Measurements from ENCODE around the gene DDX1.

DDX1 gene

DNA sequence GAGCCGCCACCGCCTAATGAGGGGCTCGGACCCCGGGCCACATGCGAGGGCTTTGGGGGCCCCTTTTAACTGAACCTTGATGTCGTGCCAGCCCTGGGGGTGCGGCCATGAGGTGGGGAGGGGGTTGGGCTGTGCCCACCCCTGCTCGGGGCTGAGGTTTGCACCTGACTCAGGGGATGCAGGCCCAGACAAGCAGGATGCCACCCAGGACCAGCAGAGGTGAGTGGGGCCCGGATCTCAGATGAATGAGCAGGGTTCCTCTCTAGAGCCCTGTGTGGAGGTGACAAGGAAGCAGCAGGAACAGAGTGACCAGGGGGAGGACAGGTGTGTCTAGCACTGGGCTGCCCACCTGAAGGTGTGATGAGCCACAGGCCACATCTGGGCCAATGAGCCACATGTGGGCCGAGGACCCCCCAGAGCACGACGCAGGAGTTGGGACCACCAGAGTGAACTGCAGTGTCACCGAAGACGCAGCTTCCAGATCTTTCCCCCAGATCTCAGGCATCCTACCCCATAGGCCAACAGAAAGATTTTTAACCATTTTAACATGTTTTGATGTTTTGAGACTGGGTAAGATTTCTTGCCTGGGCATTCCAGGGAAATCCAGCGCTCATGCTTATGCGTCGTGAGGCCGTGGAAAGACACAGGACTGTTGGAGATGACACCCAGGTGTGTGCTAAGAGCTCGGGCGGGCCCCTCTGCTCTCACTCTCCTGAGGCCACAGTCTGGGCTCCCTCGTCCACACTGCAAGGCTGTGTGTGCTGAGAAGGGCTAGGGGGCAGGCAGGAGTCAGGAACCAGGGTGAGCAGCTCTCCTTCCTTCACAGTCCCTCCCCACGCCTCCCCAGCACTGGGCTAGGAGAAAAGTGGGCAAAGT lies 73.6 kb downstream of the DDX1 start:
- no peak for DNase-seq

DNA sequence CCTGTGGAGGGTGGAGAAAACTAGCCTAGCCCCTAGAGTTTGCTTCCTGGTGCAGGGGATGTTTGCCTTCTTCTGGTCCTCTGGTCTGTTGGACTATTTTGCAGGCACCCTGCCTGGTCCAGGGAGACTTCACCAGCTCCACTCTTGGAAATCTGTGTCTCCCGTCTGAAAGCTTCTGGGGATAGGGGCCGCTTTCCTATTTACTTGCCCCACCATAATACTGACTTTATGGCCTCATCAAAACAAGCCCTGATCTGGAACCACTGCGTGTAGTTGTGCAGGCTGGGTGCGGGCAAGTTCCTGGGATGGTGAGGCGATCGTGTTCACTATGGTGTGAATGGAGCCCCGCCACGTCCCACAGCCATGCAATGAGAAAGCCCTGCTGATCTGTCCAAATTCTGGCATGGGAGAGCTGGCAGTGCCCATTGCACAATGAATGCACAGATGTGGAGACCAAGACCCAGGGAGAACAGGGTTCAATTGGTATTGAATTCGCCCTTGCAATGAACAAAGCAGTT lies 74.3 kb downstream of the DDX1 start:
- no peak for DNase-seq

DNA sequence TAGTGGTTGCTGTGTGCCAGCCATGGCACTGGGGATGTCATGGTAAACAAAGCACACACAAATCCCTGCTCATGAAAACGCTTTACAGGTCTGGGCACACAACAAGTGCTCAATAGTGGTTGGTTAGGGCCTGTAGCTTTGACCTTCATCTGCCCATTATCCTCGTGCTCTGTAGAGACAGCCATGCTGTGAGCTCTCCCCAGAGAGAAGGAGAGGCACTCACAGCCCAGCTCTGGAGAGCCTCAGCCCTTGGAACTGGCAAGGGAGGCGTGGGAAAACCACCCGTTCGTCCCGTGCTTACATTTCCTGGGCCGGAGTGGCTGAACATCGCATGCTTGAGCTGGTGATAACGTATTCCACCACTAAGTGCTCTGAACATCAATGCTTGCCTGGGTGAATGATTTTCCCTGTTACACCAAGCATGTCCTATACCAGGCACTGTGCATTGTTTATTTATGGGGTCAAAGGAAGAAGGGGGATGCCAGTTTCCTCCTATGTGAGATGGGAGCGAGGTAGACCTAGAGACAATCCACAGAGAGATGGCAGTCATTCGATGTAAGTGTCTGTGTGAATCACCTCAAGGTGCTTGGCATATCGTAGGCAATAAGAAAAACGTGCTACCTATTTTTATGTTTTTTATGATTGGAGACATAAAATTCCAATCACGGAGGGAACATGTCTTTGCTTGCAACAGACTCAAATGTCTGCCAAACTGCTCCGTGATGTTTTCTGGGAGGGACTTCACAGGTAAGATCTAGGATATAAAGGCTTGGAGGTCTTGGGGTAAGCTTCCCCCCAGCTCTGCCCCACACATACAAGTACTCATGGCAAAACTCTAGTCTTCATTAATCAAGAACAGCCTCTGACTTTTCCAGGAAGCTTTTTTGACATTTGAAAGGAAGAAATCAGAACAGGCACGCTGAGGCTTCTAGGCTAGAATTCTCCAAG lies 75.5 kb downstream of the DDX1 start:
- no peak for DNase-seq

DNA sequence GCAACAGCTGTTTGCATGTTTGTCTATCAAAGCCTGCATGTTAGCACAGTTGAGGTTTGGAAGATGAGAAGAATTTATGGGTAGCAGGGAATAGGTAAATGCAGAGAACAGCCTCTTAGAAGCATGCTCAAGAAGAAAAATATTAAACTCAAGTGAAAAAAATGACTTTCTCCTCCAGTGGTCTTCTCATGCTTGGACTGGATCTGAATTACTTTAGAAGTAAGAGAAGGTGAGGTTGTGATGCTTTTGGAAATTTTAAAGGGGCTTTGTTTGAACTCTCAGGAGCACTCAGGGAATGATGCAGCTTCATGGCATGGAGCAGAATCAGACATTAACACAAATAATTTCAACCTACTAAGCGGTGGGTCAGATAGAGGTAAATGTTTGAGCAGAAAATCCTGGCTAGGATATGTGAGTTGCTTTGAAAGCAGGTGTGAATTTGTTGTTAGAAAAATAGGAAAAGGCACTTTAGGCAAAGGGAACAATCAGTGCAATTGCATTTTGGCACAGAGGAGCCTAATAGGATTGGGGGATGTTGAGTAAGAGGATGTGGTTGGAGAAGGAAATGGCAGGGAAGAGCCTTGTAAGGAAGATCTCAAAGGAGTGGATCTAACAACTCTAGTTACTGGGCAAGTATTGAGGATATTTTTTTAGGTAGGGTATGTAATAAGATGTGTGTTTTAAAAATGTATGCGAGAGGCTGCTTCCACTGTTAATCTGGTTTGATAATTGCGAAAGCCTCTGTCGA lies 76.3 kb downstream of the DDX1 start:
- no peak for DNase-seq

DNA sequence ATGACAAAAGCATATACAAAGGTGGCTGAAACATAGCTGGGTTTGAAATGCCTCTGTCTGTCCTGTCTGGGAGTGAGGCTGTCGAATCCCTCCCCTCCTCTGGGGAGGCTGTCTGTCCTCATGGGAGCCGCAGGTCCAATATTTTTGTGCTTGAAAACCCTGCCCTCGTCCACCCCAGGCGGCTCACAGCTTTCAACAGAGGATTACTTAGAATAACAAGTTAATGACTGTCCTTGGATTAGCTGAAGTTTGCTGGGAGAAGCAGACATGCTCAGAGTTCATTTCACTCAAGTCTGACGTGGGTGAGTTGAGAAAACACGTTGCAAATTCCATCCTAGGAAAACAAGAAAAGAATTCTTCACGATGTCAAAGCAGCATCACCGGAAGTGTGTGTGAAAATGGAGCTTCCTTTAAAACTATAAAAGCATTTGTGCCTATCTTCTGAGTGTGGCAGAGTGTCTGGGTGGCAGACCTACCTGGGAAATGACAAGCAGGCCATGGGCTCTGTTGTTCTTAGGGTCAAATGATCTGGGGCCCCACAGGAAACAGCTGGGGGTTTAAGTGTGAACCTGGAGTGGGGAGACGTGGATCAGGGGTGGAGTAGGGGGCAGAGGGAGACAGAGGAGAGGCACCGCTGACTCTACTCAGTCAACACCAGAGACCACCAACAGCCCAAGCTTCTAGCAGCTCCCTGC lies 77.1 kb downstream of the DDX1 start:
- no peak for DNase-seq

DNA sequence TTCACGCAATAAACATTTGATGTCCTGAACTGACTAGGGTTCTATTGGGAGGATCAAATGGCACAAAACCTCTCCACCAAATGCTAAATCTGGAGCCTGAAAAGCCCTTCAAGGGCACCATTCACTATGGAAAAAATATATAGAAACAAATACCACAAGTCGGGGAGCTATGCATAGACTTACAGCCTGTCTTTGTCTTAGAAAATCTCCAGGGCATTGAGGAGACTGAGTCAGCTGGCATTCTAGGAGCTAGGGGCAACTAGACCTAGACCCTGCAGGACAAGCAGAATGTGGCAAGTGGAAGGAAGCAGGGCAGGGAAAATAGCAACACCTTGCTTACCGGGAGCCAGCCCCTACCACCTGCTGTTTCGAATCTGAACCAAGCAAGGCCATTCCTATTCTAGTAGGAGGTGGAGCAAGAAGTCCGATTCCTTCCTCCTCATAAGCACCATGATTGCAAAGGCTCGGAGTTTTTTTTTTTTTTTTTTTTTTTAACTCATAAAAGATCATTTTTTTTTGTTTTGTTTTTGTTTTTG lies 77.8 kb downstream of the DDX1 start:
- DNase-seq = no peak

DNA sequence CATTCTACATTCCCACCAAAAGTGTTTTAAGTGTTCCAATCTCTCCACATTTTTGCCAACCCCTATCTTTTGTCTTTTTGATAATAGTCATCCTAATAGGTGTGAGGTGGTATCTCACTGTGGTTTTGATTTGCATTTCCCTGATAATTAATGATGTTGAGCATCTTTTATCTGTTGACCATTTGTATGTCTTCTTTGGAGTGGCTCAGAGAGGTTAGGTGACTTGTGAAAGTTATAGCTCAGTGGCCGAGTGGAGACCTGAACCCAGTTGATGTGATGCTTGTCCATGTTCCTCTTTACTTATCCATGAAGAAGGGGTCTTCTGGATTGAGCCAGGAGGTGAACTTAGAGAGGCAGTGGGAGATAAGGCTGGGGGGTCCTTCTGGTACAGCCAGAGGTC lies 78.8 kb downstream of the DDX1 start:
- DNase-seq = no peak

DNA sequence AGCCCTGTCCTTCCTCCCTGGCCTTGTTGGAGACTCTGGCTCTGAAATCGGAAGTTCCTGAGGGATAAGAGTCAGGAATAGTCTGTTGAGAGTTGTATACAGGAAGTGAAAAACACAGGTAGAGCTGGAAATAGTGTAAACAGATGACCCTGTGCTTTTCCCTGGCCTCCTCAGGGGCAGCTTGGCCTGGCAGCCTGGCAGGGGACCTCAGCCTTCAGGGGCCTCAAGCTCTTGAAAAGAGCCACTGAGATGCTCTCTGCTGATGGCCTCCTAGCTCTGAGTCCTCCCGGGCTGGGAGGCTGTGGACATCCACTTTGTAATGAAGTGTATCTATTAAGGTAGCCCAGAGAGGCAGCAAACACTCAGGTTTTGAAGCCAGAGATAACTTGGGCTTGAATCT lies 79.3 kb downstream of the DDX1 start:
- no peak for DNase-seq

DNA sequence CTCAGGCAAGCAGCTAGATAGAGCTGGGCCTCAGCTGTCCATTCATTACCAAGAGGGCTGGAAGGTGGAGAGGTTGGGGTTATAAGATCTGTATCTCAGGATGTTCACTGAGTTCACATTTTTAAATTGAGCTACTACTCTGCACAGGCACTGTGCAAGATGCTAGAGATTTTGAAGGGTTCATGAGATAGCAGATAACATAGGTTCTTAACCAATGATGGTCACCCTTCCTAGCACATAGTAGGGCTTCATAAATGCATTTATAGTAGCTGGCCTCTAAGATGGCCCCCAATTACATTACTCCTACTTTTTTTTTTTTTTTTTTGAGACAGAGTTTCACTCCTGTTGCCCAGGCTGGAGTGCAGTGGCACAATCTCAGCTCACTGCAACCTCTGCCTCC lies 79.7 kb downstream of the DDX1 start:
- DNase-seq = no peak

DNA sequence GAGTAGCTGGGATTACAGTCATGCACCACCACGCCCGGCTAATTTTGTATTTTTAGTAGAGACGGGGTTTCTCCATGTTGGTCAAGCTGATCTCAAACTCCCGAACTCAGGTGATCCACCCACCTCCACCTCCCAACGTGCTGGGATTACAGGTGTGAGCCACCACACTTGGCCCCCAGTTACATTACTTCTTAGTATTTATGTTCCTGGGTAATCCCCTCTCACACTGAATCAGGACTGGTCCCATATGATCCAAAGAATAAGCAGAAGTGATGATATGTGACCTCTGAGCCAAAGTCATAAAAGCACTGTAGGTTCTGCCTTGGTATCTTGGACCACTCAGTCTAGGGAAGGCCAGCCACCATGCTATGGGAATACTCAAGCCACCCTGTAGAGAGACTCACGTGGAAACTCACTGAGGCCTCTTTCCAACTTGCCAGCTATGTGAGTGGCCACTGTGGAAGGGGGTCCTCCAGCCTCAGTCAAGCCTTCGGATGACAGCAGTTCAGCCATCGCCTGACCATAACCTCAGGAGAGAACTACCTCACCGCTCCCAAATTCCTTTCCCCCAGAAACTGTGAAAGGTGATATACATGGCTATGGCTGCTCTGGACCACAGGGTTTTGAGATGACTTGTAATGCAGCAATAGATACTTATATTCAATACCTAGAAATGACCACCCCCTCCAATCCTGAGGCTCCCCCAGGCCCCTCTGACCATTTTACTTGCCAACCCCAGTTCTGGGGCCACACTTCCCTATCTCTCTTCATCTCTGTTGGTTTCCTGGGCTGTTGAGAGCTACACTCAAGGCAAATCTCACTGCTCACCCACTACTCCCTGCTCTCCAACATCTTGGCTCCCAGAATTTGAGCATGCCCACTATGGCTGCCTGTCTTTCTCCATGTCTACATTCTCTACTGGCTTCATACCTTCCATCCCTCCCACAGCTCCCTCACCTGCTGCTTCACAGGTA lies 80.5 kb downstream of the DDX1 start:
- no peak for DNase-seq

DNA sequence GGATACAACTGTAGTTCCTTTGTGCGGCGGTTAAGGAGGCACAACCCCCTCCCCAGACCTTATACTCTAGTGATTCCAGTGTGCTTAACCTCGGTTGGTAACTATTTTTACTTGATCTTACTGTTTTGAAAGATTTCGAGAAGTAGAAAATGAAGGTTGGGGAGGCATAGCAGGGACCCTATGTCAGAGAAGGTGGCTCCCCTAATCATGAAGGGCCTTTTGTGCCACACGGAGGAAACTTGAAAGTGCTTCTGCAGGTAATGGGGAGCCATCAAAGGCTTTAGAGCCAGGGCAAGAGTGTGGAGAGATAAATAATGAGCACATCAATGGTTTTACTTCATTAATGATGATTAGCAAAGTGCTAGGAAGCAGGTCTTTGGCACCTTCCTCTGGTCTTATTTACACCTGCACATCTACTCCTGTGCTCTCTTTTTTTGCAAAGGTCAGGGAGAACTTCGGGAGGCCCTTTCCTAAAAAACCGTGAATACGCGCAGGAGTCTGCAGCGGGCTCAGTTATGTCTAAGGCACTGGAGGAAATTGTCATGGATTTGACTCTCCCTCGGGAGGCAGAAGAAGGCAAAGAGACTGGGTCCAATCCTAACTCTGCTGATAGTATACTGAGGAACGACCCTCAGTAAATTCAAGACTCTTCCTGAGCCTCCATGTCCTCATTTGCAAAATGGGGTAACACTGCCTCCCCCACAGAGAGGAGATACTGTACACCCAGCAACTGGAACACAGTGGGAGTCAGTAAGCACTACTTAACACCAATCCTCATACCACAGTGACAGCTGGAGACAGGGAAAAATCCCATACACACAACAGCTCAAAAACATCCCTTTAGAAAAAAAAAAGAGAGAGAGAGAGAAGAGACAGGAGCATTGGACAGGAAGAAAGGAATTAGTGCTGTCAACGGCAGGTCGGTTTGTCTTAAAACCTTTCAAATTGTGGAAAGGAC lies 81.6 kb downstream of the DDX1 start:
- no peak for DNase-seq

DNA sequence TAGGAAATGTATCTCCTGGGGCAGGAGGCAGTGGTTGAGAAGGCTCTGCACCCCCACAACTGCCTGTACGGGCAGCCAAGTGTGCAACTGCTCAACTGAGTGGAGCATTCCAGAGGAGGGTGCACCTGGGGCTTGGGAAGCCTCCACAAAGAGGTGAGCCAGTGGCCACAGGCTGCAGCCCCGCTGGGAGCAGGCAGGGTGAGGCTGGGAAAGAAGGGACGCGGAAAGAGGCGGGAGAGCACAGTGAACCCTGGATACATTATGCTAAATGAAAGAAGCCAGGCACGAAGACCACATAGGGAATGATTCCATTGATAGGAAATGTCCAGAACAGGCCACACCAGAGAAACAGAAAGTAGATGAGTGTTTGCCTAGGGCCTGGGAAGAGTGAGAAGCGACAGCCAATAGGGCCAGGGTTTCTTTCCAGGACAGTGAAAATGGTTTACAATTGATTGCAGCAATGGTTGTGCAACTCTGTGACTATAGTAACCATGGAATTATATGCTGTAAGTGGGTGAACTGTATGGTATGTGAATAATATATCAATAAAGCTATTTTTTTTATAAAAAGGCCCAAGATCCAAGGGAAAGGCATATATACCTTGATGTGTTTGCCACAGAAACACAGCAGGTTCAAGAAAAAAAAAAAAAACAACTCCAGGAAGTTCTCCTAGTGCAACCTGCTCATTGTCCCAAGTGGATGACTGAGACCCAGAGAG lies 82.4 kb downstream of the DDX1 start:
- no peak for DNase-seq

DNA sequence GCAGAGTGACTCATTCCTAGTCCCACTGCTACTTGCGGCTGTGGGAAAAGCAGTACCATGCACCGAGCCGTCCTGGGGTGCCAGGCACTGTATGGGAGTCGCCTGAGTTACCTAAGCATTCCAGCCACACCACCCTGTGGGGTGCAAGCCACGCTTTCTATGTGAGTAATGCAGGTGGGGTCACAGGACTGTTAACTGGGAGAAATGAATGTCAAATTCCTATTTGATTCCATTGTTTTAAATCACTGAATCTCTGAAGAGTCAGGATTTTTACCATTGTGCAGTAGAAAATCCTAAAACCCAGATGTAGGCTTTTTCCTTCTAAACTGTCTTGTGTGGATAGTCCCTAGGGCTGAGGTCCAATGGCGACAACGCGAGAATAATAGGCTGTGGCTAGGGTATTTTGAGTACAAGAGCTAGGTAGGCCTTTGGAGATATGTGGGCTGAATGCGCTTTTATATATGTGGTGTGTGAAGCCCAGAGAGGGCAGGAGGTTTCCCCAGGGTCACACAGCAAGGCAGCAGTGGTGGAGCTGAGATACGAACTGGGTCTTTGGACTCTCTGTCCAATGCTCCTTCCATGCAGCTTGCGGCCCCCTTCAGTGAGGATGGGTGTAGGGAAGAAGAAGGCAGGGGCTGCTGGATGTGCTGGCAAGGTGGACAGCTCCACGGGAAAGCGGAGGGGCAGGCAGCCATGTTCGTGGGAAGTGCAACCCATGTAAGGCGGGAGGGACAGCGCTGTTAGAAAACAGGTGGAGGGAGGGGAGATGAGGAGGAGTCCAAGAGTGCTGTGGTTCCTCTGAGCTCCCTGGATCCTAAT lies 83.2 kb downstream of the DDX1 start:
- no peak for DNase-seq

DNA sequence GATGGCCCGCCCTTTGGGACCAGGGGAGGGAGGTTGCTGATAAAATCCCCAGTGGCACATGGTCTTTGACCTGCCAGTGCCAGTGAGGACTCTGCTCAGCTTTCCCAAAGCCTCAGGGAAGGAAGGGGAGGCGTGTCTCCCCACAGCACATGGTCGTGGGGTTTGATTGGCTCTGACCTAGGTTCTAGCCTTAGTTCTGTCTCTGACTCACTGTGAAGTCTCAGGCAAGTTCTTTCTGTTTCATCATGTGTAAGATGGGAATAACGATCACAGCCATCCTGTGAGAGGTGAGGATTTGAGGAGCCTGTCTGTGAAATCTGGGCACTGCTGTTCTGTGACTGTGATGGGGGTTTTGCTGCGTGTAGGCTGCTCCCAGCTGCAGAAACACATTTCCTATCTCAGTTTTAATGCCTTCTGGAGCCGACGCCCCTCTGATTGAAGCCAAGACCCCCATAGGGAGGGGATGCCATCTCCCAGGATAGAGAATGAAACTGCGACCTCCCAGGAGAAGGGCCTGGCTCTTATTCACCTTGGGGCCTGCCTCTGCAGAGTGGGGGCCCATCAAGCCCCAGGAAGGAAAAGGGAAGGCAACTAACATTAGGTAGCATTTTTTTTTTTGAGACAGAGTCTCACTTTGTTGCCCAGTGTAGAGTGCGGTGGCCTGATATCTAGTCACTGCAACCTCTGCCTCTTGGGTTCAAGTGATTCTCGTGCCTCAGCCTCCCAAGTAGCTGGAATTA lies 84.0 kb downstream of the DDX1 start:
- DNase-seq = no peak

DNA sequence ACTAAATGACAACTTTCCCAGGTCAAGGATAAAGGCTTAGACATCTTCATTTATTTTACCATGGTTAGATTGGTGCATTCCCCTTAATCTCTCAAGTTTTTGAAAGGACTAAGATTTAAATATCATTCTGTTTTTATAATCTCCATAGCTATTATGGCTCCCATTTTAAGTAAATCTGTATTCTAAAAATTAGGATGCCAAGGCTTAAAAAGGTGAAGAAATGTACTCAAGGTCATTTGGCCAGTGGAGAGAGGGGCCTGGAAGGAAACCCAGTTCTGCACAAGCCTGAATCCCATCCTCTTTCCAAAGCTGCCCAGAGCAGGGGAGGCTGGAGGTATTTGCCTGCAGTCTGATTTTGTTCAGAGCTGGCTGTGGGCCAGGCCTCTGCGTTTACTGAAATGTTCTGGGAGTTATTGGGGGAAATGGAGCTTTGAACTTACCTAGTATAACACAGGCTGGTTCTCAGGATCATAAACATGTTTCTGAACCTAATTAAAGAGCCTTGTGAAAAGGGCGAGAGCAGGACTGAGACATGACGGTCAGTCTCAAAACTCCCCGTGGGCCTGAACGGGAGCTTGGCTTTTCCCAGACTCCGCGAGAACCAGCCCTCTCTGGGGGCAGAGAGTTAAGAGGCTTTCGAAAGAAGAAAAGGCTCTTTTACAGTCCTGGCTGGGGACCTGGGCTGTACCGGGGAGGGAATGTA lies 85.6 kb downstream of the DDX1 start:
- DNase-seq = no peak

DNA sequence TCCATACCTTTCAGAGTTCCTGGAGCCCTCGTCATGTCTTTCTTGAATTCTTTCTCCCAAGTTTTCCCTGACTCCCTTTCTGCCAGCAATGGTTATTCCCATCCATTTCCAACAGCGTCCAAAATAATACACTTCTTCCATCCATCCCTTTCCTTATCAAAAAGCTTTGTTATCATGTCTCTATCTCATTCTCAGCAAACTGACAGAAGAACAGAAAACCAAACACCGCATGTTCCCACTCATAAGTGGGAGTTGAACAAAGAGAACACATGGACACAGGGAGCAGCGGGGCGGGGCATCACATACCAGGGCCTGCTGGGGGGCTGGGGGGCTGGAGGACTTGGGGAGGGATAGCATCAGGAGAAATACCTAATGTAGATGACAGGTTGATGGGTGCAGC lies 86.7 kb downstream of the DDX1 start:
- DNase-seq = no peak

Measured in inflammatory macrophage (primary cell).